ENCODE results near the gene WFIKKN1. TPM values are rescaled to one million over a fixed set of nuclear protein-coding genes. Genes with fewer than 3 reads are reported as not detected.

Gene WFIKKN1, protein sequence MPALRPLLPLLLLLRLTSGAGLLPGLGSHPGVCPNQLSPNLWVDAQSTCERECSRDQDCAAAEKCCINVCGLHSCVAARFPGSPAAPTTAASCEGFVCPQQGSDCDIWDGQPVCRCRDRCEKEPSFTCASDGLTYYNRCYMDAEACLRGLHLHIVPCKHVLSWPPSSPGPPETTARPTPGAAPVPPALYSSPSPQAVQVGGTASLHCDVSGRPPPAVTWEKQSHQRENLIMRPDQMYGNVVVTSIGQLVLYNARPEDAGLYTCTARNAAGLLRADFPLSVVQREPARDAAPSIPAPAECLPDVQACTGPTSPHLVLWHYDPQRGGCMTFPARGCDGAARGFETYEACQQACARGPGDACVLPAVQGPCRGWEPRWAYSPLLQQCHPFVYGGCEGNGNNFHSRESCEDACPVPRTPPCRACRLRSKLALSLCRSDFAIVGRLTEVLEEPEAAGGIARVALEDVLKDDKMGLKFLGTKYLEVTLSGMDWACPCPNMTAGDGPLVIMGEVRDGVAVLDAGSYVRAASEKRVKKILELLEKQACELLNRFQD
- total RNA-seq: 0.14 and 0.17 TPM in 2 replicates

DNA sequence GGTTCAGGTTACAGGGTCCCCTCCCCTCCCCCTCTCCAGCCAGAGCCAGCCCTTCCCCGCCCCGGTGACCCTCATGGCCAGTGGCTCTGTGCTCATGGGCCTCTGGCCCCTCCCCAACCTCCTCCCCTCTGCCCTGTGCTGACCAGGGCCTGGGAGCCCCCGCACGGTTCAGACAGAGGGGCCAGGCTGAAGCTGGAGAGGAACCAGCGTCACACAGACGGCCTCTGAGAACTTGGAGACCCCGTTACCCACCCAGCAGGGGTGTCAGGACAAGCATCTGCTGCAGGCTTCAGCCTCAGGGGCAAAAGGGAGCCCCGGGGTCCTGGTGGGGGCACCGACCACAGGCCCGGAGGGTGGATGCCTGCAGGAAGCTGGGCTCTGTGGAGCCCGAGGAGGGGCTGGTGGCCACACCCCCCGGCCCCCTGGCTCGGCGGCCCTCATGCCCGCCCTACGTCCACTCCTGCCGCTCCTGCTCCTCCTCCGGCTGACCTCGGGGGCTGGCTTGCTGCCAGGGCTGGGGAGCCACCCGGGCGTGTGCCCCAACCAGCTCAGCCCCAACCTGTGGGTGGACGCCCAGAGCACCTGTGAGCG is at the start of gene WFIKKN1:
WFIKKN1 (plus strand) TSS at position 171 of the 591 bp plus-strand sequence; CDS start at position 440, 269 bp downstream.
- peak; percentile 18 for DNase-seq

GRCh38 chr16:582218-582613 is 48.6 kb upstream of the WFIKKN1 start:
- DNase-seq: no peak

DNA sequence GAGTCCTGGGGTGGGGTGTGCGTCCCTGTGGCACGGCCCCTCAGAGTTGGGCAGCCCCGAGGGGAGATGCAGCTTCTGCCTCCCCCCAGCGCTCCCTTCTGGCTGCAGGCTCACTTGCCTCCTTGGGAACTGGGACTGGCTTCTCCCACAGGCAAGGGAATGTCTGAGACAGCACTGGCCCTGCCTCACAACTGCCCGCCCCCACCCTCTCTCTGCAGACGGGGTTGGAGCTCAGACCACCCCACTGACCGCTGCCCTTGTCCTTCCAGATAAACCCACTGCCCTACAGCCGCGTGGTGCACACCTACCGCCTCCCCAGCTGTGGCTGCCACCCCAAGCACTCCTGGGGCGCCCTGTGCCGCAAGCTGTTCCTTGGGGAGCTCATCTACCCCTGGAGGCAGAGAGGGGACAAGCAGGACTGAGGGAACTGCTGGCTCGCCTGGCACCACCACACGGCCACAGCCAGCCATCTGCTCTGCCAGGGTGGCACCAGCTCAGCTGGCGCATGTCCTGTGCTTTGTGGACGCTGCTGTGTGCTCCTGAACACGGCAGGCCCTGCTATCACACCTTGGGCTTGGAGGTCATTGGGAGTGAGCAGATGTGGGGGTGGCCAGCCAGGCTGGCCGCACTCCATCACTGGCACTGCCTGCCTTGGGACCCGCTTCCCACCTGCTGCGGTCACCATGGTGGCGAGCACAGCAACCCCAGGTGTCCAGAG is 48.0 kb upstream of the WFIKKN1 start:
- no peak for DNase-seq

GRCh38 chr16:583470-583814 is 47.3 kb upstream of the WFIKKN1 start:
- DNase-seq: no peak

GRCh38 chr16:583815-584591 is 46.8 kb upstream of the WFIKKN1 start:
- no peak for DNase-seq

- DNase-seq: no peak
Measured at GRCh38 chr16:585351-585750, 45.4 kb upstream of the WFIKKN1 start.

GRCh38 chr16:586047-586644 is 44.6 kb upstream of the WFIKKN1 start:
- no peak for DNase-seq

DNA sequence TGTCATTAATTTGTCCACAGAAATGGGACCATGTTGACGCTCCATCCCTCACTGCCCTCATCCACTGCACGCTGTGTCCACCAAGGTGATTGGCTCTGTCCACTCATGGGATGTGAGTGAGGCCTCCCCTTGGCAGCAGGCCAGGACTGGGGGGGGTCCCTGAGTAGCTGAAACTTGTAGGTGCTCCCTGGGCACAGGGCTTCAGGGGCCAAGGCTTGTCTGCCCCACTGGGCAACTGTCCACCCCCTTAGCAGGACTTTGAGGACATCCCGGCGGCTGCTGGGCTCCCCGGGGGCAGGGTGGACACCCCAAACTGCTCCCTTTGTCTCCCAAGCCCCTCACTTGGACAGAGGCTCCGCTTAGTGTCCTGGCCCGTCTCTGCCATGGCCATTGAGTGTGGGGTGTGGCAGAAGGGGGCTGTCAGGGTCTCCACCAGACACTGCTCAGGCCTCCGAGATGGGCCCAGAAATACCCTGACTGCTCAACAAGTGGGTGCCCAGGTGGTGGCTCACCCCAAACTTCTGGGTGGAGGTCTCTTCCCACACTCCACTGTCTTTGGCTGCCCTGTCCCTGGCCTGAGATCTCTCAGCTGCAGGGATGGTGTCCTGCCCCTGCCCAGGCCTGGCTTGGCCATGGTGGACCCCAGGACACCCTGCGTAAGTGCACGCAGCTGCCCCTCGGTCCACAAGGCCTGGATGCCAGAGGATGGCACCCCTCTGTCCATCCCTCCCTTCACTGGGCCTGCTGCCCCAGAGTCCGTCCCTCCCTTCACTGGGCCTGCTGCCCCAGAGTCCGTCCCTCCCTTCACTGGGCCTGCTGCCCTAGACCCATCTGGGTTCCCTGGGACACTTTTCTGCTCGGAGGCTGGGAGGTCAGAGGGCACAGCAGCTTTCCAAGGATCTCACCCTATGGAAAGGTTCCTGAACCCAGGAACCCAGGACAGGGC is 43.9 kb upstream of the WFIKKN1 start:
- DNase-seq: no peak

GRCh38 chr16:588639-588888 is 42.2 kb upstream of the WFIKKN1 start:
- peak; percentile 78 for DNase-seq

GRCh38 chr16:588889-589657 is 41.7 kb upstream of the WFIKKN1 start:
- peak; percentile 97 for DNase-seq

- peak; percentile 99 for DNase-seq
Measured at GRCh38 chr16:589658-590187, 41.1 kb upstream of the WFIKKN1 start, which contains the start of gene RAB40C. Gene RAB40C (plus strand): TSS chr16:590066. CDS start chr16:590292, 226 bp downstream.

- peak; percentile 67 for DNase-seq
Measured at GRCh38 chr16:590188-590814, 40.5 kb upstream of the WFIKKN1 start.

- DNase-seq: no peak
Measured at GRCh38 chr16:590815-591200, 40.0 kb upstream of the WFIKKN1 start.

DNA sequence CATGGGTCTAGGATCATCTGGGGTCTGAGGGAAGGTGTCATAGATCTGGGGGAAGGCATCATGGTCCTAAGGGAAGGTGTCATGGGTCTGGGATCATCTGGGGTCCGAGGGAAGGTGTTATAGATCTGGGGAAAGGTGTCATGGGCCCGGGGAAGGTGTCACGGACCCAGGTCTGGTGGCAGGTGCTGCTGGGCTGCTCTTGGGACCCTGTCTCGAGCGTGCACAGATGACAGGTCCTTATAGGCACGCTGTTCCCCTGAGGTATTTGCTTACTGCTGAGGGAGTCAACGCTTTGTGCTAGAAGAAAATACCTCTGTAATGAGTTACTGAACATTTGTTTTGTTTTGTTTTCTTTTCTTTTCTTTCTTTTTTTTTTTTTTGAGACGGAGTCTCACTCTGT is 39.6 kb upstream of the WFIKKN1 start:
- DNase-seq: no peak

GRCh38 chr16:591892-592517 is 38.8 kb upstream of the WFIKKN1 start:
- DNase-seq: no peak

- no peak for DNase-seq
Measured at GRCh38 chr16:592518-593306, 38.1 kb upstream of the WFIKKN1 start.

DNA sequence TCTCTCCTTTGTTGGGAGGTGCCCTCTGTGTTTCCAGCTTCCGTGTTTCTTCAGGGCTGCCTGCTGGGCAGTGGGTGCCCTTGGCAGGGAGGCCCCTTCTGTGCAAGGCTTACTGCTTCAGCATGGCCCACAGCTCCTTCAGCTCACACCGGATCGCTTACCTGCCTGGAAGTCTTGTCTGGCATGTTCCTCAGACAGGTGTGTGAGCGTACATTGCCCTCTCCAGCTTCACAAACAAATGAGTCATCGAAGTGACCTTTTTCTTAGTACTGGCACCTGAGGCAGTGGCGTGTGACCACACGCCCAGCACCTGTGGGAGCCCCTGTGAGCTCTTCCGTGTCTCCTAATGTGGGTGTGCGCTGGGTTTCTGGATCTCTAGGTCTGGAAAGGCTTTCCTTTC is 37.4 kb upstream of the WFIKKN1 start:
- DNase-seq: no peak

- DNase-seq: no peak
Measured at GRCh38 chr16:593807-594206, 37.0 kb upstream of the WFIKKN1 start.

Data from dermis blood vessel endothelial cell (primary cell).